LNCaP clone FGC (cell line): ENCODE data around the gene ABI3.
"Not testable (repeated sequence)": the region's sequence is repeated elsewhere in the genome, so short reads cannot be mapped to it uniquely, and the experiment has no call there.

Experiments used
- DNase-seq: peaks from one replicate; pipeline ENCODE4 v3.0.0-alpha.2; 2011; ENCODE audit warnings: low read depth
- H3K4me3 ChIP-seq: 2 replicates; pipeline ENCODE4 v1.5.1; 2011; ENCODE audit warnings: mild to moderate bottlenecking, low read depth, low read length, control low read depth
- TF ChIP-seq, protein P1 (sequence below): IDR thresholded peaks from 2 replicates; pipeline ENCODE4 v1.5.1; 2012; ENCODE audit warnings: mild to moderate bottlenecking; ENCODE audit not compliant: control insufficient read depth, insufficient read depth; ENCODE audit errors: extremely low read depth

The ABI3 gene

DNA sequence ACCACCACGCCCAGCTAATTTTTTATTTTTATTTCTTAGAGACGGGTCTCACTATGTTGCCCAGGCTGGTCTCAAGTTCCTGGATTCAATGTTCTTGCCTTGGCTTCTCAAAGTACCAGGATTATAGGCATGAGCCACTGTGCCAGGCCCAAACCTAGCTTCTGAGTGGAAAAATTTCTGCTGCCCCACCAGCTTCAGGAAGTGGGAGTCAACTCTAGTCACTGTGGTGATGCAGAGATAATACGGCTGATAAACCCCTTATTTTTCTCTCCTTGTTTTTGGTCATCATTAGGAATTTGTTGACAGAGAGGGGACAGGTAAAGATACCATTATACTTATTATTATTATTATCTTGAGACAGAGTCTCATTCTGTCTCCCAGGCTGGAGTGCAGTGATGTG is 47.9 kb downstream of the ABI3 start:
- no peak for DNase-seq
- TF ChIP-seq, protein P1, sequence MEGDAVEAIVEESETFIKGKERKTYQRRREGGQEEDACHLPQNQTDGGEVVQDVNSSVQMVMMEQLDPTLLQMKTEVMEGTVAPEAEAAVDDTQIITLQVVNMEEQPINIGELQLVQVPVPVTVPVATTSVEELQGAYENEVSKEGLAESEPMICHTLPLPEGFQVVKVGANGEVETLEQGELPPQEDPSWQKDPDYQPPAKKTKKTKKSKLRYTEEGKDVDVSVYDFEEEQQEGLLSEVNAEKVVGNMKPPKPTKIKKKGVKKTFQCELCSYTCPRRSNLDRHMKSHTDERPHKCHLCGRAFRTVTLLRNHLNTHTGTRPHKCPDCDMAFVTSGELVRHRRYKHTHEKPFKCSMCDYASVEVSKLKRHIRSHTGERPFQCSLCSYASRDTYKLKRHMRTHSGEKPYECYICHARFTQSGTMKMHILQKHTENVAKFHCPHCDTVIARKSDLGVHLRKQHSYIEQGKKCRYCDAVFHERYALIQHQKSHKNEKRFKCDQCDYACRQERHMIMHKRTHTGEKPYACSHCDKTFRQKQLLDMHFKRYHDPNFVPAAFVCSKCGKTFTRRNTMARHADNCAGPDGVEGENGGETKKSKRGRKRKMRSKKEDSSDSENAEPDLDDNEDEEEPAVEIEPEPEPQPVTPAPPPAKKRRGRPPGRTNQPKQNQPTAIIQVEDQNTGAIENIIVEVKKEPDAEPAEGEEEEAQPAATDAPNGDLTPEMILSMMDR: no peak
- no peak overlapping the region for H3K4me3 ChIP-seq

DNA sequence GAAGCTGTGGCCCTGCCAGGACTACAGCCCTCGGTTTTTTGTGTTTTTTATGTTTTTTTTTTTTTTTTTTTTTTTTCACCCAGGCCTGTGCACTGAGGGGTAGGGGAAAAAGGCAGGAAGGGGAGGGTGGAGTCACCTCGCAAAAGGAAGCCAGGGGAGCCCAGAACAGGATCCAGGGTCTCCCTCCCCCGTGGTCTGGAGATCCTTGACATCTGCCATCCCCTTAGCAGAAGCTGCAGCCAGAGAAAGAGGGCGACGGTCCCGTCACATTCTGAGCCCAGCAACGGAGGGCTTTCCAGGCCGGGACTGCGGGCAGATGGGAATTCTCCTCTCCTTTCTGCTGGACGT is 49.1 kb downstream of the ABI3 start:
- no peak for DNase-seq
- H3K4me3 ChIP-seq: no peak overlapping the region
- TF ChIP-seq, protein P1: no peak

DNA sequence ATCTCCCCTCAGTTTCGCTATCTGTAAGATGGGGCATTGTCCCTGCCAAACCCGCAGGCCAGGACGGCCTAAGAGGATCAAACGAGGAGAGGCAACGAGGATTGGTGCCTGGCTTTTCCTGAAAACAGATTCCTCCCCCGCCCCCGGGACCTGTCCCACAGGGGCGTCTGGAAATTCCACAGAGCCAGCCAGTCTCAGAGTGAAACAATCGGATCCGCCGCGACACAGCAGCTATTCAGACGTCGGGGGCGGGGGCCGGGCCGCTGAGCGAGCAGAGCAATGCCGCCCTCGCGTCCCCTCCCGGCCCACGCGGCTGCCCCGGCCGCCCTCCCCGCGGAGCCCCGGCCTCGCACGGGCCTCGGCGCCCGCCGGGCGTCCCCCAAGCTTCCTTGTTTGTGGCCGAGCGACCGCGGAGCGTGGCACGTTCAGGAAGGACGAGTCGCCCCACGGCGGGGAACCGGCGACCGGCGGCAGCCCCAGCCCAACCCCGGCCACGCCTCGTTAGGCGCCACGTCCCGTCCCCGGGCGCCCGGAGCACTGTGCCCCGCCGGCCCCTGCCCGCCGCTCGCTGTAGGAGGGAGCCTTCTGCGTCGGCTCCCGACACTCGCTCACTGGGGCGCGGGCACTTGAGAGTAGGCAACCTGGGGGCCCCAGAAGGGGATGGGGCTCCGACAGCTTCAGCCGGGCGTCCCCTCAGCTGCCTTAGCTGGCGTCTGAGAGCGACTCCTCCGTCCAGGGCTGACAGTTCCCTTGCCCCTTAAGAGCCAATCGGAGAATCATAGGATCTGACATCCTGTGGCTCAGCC is 49.7 kb downstream of the ABI3 start:
- TF ChIP-seq, protein P1: no peak
- no peak for DNase-seq
- no peak overlapping the region for H3K4me3 ChIP-seq

DNA sequence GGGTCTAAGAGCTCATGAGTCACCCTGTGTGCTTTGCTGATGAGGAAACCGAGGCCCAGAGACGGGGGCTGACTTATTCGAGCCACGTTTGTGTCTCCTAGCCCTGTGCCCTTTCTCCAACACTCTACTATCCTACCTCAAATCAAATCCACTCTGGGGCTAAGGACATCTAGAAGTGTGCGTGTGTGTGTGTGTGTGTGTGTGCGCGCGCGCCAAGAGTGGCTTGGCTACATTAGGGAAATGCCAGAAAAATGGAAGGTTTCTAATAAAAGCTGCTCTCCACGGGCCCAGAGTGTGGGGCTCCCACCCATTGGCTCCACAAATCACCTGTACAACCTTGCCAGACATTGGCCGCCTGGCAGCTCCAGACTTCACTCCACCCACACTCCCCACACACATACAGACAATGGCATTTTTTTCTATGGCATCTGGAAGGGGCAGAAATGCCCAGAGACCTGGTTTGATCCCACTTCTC is 50.3 kb downstream of the ABI3 start:
- no peak for DNase-seq
- TF ChIP-seq, protein P1: no peak
- no peak overlapping the region for H3K4me3 ChIP-seq

DNA sequence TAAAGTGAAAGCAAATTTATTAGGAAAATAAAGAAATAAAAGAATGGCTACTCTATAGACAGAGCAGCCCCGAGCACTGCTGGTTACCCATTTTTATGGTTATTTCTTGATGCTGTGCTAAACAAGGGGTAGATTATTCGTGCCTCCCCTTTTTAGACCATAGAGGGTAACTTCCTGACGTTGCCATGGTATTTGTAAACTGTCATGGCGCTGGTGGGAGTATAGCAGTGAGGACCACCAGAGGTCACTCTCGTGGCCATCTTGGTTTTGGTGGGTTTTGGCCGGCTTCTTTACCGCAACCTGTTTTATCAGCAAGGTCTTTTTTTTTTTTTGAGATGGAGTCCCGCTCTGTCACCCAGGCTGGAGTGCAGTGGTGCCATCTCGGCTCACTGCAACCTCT is 51.0 kb downstream of the ABI3 start:
- H3K4me3 ChIP-seq, DNase-seq: not testable (repeated sequence)

DNA sequence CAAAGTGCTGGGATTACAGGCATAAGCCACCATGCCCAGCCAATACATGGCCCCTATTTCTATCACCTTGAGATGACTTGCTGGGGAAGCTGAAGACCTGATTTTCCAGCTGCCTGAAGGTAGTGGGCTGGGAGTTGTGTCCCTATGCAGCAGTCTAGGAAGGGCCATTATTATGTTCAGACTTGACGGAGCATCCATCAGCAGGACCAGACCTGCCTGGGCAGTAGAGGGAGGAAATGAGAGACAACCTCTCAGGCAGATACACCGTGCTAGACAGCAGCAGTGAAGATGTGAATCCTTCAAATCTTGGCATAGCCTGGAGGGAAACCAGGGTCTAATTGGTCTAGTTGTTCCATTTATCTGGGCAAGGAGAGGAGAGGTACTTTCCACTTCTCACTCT is 55.7 kb downstream of the ABI3 start:
- no peak overlapping the region for H3K4me3 ChIP-seq
- no peak for DNase-seq
- TF ChIP-seq, protein P1: no peak

DNA sequence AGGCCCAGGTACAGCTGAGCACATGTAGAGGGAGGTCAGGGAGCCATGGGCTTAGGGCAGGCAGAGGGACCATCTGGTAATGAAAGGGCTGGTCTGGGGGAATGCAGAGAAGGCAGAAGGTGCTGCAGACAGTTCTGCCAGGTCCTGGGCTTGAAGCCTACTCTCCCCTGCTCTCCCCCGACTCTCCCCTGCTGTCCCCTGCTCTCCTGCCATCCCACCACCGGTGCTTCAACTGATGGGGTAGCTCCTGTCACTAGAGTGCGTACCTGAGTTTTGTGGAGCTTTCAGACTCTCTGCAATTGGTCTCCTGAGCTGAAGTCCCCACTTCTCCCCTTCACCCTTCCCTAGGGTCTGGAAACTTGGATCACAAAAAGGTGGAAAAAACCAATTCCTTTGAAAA is 57.4 kb downstream of the ABI3 start:
- no peak for DNase-seq
- no peak overlapping the region for H3K4me3 ChIP-seq
- TF ChIP-seq, protein P1: no peak
